ENCODE measurements around the gene SEMA4D. TPM values are rescaled to one million over a fixed set of nuclear protein-coding genes. Genes with fewer than 3 reads are reported as not detected.

Gene SEMA4D
- total RNA-seq, 1 donor: 0.43 TPM

DNA sequence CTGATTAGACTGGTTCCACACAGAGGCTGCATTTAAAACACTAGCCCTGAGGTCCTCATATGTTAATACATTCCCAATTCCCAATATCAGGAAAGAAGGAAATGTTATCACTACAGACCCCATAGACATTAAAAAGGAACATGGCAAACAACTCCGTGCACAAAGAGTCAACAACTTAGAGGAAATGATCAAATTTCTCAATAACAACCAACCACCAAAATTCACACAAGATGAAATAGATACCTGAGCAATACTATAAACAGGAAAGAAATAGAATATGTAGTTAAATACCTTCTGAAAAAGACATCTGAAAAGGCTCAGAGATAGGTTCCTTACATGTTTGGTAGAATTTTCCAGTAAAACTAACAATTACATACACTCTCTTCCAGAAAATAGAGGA lies 28.9 kb downstream of the SEMA4D start:
- no peak for DNase-seq (ENCODE audit: low read depth)
- TF ChIP-seq CTCF (IDR thresholded peaks at IDR 0.05; ENCODE audit: insufficient read depth, low read depth, low read length): no peak
- no peak overlapping the region for H3K4me3 ChIP-seq (ENCODE audit: low read depth, low read length)

DNA sequence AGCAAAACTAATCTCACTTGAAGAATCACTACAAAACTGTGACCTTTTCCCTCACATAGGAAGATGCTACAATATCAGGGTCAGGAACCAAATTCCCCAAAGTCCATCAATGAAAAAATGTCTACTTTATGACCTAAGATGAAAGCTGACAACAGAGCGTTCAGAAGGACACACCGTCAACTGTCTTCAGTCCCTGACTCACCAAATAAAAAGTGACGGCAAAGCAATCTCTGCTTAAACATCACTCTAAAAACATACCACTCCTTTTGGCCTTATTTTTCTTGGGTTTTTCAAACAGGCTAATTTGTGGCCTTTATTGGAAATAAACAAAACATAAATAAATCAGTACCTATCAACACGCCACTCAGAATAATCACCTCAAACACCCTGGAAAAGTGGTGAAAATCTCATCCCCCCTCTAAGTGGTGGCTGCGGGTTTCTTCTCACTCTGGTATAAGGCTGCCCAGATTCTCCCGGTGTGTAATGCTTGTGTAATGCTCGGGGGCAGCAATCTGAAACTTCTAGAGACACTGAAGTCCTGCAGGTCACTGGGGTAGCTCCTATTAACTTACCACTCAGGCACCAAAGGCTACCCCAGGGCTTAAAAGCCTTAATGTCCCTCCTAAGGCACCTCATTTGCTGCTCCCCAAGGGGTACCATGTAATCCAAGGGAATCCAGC lies 29.5 kb downstream of the SEMA4D start:
- TF ChIP-seq CTCF (IDR thresholded peaks at IDR 0.05; ENCODE audit: insufficient read depth, low read depth, low read length): no peak

GRCh38 chr9:89467278-89467625 lies 30.7 kb downstream of the SEMA4D start:
- H3K4me3 ChIP-seq (ENCODE audit: low read depth, low read length): no peak overlapping the region
- TF ChIP-seq CTCF (IDR thresholded peaks at IDR 0.05; ENCODE audit: insufficient read depth, low read depth, low read length): no peak
- DNase-seq (ENCODE audit: low read depth): no peak

More for the DNA sequence above, 29.5 kb downstream of the SEMA4D start:
- DNase-seq (ENCODE audit: low read depth): no peak
- H3K4me3 ChIP-seq (ENCODE audit: low read depth, low read length): no peak overlapping the region

DNA sequence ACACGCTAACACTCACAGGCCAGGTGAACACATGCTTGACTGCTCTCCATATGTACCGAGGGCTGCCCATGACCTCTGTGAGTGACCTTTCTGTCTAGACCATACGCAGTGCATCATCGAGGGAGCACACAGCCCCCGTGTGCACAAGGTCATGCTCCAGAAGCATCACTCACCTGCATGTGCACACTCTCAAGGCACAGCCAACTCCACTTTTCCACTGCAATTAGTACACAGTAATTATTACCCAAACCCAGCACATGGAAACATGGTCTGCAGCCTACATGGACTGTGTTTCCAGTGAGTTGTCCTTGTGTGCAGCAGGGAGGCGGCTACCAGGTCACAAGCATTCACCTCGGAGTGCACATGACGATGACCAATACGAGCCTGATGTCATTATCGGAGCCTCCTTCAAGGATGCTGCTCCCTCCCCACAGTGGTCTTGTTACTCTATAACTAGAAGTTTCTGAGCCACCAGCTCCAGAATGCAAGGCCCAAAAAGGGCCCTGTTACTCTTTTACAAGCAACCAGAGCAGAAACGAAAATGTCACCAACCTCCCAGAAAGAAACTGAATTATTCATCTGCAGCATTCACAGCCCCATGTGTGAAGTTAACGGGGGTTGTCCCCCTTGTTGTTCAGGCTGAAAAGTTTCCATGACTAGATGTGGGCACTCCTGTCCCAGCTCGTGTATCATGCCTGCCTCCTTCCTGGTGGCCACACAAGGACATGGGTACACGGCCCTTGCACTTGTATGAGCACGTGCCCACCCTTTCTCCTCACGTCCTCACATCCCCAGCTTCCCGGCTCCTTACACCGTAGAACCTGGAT lies 31.2 kb downstream of the SEMA4D start:
- TF ChIP-seq CTCF (IDR thresholded peaks at IDR 0.05; ENCODE audit: insufficient read depth, low read depth, low read length): no peak
- H3K4me3 ChIP-seq (ENCODE audit: low read depth, low read length): no peak overlapping the region
- no peak for DNase-seq (ENCODE audit: low read depth)

DNA sequence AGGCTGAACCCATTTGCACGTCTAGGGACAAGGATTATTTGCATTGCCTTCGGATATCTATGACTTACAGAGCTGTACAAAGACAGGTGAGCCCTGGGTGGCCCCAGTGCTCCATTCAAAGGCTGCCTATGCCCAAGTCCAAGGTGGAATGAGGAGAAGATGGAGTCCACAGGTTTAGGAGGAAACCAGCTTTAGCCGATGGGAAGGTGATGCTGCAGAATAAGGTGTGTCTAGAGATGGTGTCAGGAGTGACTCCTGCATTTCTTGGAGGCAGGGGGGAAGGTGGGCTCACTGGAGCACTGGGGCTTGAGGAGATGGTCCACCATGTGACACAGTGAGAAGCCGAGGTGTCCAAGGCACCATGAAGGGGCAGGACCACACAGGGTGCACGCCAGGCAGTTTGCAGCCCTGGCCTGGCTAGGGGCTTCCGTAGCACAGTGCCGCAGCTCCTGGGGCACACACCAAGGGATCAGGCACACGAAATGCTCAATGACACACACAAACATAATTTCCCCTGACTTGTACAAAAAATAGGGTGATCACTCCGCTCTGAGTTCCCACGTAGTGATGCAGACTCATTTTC lies 32.1 kb downstream of the SEMA4D start:
- TF ChIP-seq CTCF (IDR thresholded peaks at IDR 0.05; ENCODE audit: insufficient read depth, low read depth, low read length): no peak
- no peak overlapping the region for H3K4me3 ChIP-seq (ENCODE audit: low read depth, low read length)
- no peak for DNase-seq (ENCODE audit: low read depth)

GRCh38 chr9:89465001-89465451 lies 32.9 kb downstream of the SEMA4D start:
- TF ChIP-seq CTCF (IDR thresholded peaks at IDR 0.05; ENCODE audit: insufficient read depth, low read depth, low read length): no peak
- DNase-seq (ENCODE audit: low read depth): no peak
- H3K4me3 ChIP-seq (ENCODE audit: low read depth, low read length): no peak overlapping the region

Data from fibroblast of villous mesenchyme (primary cell).